Stimulated activated effector memory CD8-positive, alpha-beta T cell treated with anti-CD3 and anti-CD28 coated beads, Interleukin-12 subunit alpha, Interleukin-12 subunit beta, amount 100 ng/mL, for 72 hours (primary cell): ENCODE data around the gene HNMT.
"Not testable (repeated sequence)": the region's sequence is repeated elsewhere in the genome, so short reads cannot be mapped to it uniquely, and the experiment has no call there.

Source experiments
- ATAC-seq: fragments of 150-1000 bp; cut with Tn5 transposase; 2 replicates; pipeline ENCODE4 v1.10.0; 2021
- DNase-seq, 2 donors: peaks; one replicate each; pipeline ENCODE4 v3.0.0; 2021 to 2022; ENCODE audit warnings: low spot score in 2 of 2
- H3K27ac Mint-ChIP-seq: one replicate; pipeline ENCODE4 v1.8.0; 2022; ENCODE audit warnings: mild to moderate bottlenecking, mixed read lengths
- H3K36me3 Mint-ChIP-seq: one replicate; pipeline ENCODE4 v1.8.0; 2022; ENCODE audit warnings: mild to moderate bottlenecking, mixed read lengths
- H3K4me1 Mint-ChIP-seq: one replicate; pipeline ENCODE4 v1.8.0; 2022; ENCODE audit warnings: mixed read lengths
- H3K4me3 Mint-ChIP-seq: one replicate; pipeline ENCODE4 v1.8.0; 2022; ENCODE audit warnings: mild to moderate bottlenecking, mixed read lengths
- H3K9me3 Mint-ChIP-seq: one replicate; pipeline ENCODE4 v1.8.0; 2022; ENCODE audit warnings: mixed read lengths

HNMT gene

GRCh38 chr2:137960223-137960622 lies 4.0 kb upstream of the HNMT start:
- no peak for ATAC-seq
- Mint-ChIP-seq H3K36me3 (no peaks in the 10 kb centered on the region), H3K4me3 (no peak overlapping the region), H3K4me1 (no peaks in the 10 kb centered on the region), H3K27ac (no peak overlapping the region), H3K9me3 (peaks cover 11% of the 10 kb centered on the region)
- no peak for DNase-seq

GRCh38 chr2:137961602-137962001 lies 2.7 kb upstream of the HNMT start:
- Mint-ChIP-seq H3K36me3 (no peaks in the 10 kb centered on the region), H3K9me3 (peaks cover 11% of the 10 kb centered on the region), H3K4me1 (no peaks in the 10 kb centered on the region), H3K4me3 (no peak overlapping the region), H3K27ac (no peak overlapping the region)
- ATAC-seq (no peak), DNase-seq (no peak)

GRCh38 chr2:137963535-137964065 lies 673 bp upstream of the HNMT start:
- Mint-ChIP-seq H3K36me3 (no peaks in the 10 kb centered on the region), H3K27ac (no peak overlapping the region), H3K4me1 (no peaks in the 10 kb centered on the region), H3K9me3 (peaks cover 8% of the 10 kb centered on the region), H3K4me3 (no peak overlapping the region)
- no peak for ATAC-seq
- DNase-seq = no peak

- Mint-ChIP-seq H3K27ac (no peak overlapping the region), H3K4me3 (no peak overlapping the region), H3K9me3 (peaks cover 9% of the 10 kb centered on the region), H3K4me1 (no peaks in the 10 kb centered on the region), H3K36me3 (no peaks in the 10 kb centered on the region)
- ATAC-seq (no peak), DNase-seq (no peak)
Observed at GRCh38 chr2:137964859-137965459, 686 bp downstream of the HNMT start.

GRCh38 chr2:137966043-137966442 lies 1.8 kb downstream of the HNMT start:
- Mint-ChIP-seq H3K27ac (no peak overlapping the region), H3K4me1 (no peaks in the 10 kb centered on the region), H3K9me3 (peaks cover 6% of the 10 kb centered on the region), H3K36me3 (no peaks in the 10 kb centered on the region), H3K4me3 (no peak overlapping the region)
- ATAC-seq = no peak
- no peak for DNase-seq

GRCh38 chr2:137967042-137967441 lies 2.8 kb downstream of the HNMT start:
- ATAC-seq (no peak), DNase-seq (no peak)
- Mint-ChIP-seq H3K4me3 (no peak overlapping the region), H3K4me1 (no peaks in the 10 kb centered on the region), H3K27ac (no peak overlapping the region), H3K9me3 (peaks cover 3% of the 10 kb centered on the region), H3K36me3 (no peaks in the 10 kb centered on the region)

GRCh38 chr2:137968477-137969417 lies 4.5 kb downstream of the HNMT start:
- H3K4me1 Mint-ChIP-seq = no peaks in the 10 kb centered on the region
- ATAC-seq (no peak), DNase-seq (no peak)
- no peak overlapping the region for H3K27ac Mint-ChIP-seq
- H3K9me3 Mint-ChIP-seq = peaks cover 3% of the 10 kb centered on the region
- H3K4me3 Mint-ChIP-seq = no peak overlapping the region
- no peaks in the 10 kb centered on the region for H3K36me3 Mint-ChIP-seq

GRCh38 chr2:137969418-137969765 lies 5.1 kb downstream of the HNMT start:
- ATAC-seq (no peak), DNase-seq (no peak)
- Mint-ChIP-seq H3K36me3 (no peaks in the 10 kb centered on the region), H3K9me3 (peaks cover 3% of the 10 kb centered on the region), H3K4me3 (no peak overlapping the region), H3K27ac (no peak overlapping the region), H3K4me1 (no peaks in the 10 kb centered on the region)

- no peak for DNase-seq
- H3K27ac Mint-ChIP-seq = no peak overlapping the region
- peaks cover 3% of the 10 kb centered on the region for H3K9me3 Mint-ChIP-seq
- H3K4me1 Mint-ChIP-seq = no peaks in the 10 kb centered on the region
- H3K36me3 Mint-ChIP-seq = no peaks in the 10 kb centered on the region
- H3K4me3 Mint-ChIP-seq = no peak overlapping the region
- no peak for ATAC-seq
Observed at GRCh38 chr2:137969876-137970275, 5.6 kb downstream of the HNMT start.

GRCh38 chr2:137971259-137971658 lies 7.0 kb downstream of the HNMT start:
- DNase-seq, H3K4me3 Mint-ChIP-seq, H3K27ac Mint-ChIP-seq, H3K9me3 Mint-ChIP-seq, H3K4me1 Mint-ChIP-seq, H3K36me3 Mint-ChIP-seq, ATAC-seq: not testable (repeated sequence)

GRCh38 chr2:137973280-137973679 lies 9.0 kb downstream of the HNMT start:
- Mint-ChIP-seq H3K4me3 (no peak overlapping the region), H3K9me3 (peaks cover 3% of the 10 kb centered on the region), H3K4me1 (no peaks in the 10 kb centered on the region), H3K36me3 (no peaks in the 10 kb centered on the region), H3K27ac (no peak overlapping the region)
- ATAC-seq (no peak), DNase-seq (no peak)

- DNase-seq = no peak
- Mint-ChIP-seq H3K9me3 (no peaks in the 10 kb centered on the region), H3K36me3 (no peaks in the 10 kb centered on the region), H3K4me1 (no peaks in the 10 kb centered on the region), H3K4me3 (no peak overlapping the region), H3K27ac (no peak overlapping the region)
- ATAC-seq = no peak
Observed at GRCh38 chr2:137975280-137976271, 11.3 kb downstream of the HNMT start.

- DNase-seq = no peak
- Mint-ChIP-seq H3K9me3 (no peaks in the 10 kb centered on the region), H3K4me3 (no peak overlapping the region), H3K4me1 (no peaks in the 10 kb centered on the region), H3K36me3 (no peaks in the 10 kb centered on the region), H3K27ac (no peak overlapping the region)
- ATAC-seq = no peak
Observed at GRCh38 chr2:137976274-137976673, 12.0 kb downstream of the HNMT start.

- no peaks in the 10 kb centered on the region for H3K4me1 Mint-ChIP-seq
- ATAC-seq = no peak
- H3K27ac Mint-ChIP-seq = no peak overlapping the region
- no peaks in the 10 kb centered on the region for H3K36me3 Mint-ChIP-seq
- H3K9me3 Mint-ChIP-seq = no peaks in the 10 kb centered on the region
- DNase-seq = no peak
- no peak overlapping the region for H3K4me3 Mint-ChIP-seq
Observed at GRCh38 chr2:137977790-137978189, 13.5 kb downstream of the HNMT start.

GRCh38 chr2:137980459-137980858 lies 16.2 kb downstream of the HNMT start:
- Mint-ChIP-seq H3K9me3 (no peaks in the 10 kb centered on the region), H3K27ac (no peak overlapping the region), H3K36me3 (no peaks in the 10 kb centered on the region), H3K4me1 (no peaks in the 10 kb centered on the region), H3K4me3 (no peak overlapping the region)
- no peak for DNase-seq
- no peak for ATAC-seq
